Hematopoietic multipotent progenitor cell (in vitro differentiated cells): ENCODE measurements around the gene ESAM. TPM values are rescaled to one million over a fixed set of nuclear protein-coding genes. Genes with fewer than 3 reads are reported as not detected.

ENCODE experiments used
- DNase-seq, 3 donors: peaks; one replicate each; pipeline ENCODE4 v3.0.0-alpha.2; 2011 to 2015; ENCODE audit warnings: low read depth in 2 of 3, low spot score in 2 of 3
- total RNA-seq: library from RNA; depleted of rRNA; stranded (reverse); fragments of >200 nt; gene quantifications from one replicate; pipeline ENCODE4 v1.2.3, GENCODE V29; 2012

Gene ESAM, protein sequence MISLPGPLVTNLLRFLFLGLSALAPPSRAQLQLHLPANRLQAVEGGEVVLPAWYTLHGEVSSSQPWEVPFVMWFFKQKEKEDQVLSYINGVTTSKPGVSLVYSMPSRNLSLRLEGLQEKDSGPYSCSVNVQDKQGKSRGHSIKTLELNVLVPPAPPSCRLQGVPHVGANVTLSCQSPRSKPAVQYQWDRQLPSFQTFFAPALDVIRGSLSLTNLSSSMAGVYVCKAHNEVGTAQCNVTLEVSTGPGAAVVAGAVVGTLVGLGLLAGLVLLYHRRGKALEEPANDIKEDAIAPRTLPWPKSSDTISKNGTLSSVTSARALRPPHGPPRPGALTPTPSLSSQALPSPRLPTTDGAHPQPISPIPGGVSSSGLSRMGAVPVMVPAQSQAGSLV
- total RNA-seq: 5.4 TPM

- DNase-seq: peak in 2 of 3 donors; percentile 55 to 57
Measured at GRCh38 chr11:124762105-124762623, at the start of gene ESAM. TSS of gene ESAM (minus strand) at chr11:124762290. CDS start at chr11:124762154, 136 bp downstream.

DNA sequence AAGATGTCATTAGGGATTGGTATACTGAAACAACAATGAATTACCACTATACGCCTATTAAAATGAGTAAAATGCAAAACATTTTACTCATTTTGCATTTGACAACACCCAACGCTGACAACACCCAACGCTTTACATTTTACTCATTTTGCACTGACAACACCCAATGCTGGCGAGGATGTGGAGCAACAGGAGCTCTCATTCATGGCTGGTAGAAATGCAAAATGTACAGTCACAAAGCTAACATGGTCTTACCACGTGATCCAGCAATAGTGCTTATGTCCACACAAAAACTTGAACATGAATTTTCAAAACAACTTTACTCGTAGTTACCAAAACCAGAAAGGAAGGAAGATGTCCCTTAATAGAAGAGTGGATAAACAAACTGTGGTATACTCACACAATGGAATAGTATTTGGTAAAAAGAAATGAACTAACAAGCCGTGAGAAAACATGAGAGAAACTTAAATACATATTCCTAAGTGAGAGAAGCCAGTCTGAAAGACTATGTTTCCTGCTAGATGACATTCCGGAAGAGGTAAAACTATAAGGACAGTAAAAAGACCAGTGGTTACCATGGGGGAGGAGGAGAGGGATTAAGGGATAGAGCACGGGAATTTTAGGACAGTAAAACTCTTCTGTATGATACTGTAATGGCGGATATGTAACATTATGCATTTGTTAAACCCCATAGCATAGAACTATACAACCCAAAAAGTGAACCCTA lies 49.5 kb upstream of the ESAM start:
- DNase-seq: no peak

- DNase-seq: no peak
Measured at GRCh38 chr11:124807660-124808270, 45.7 kb upstream of the ESAM start.

DNA sequence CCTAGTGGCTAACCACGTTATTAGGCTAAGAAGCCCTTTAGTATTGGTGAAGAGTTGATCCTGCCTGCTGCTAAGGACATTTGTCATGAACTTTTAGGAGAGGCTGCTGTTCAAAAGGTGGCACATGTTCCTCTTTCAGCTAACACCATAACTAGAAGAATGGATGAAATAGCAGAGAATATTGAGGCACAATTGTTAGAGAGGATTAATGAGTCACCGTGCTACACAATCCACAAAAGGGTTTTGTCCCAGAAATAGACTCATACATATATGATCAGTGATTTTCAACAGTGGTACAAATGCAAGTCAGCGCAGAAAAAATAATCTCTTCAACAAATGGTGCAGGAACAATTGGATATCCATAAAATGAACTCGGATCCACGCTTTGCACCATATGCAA lies 45.1 kb upstream of the ESAM start:
- no peak for DNase-seq

DNA sequence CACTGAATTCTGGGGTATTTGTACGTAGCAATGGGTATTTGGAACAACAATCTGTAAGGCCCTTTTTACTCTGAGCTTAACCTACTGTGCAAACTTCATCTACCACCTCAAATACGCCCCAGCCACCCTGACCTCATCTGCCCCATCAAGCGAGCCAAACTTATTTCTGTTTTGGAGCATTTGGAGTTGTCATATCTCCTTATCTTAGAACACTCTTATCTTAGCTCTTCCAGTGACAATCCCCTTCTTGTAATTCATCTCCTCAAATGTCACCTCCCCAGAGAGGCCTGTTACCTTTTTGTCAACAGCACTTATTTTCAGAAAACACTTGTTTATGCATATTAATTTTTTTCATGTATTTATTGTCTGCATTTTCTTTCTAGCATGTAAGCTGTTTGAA lies 42.8 kb upstream of the ESAM start:
- no peak for DNase-seq

- DNase-seq: no peak
Measured at GRCh38 chr11:124801636-124802312, 39.7 kb upstream of the ESAM start.

DNA sequence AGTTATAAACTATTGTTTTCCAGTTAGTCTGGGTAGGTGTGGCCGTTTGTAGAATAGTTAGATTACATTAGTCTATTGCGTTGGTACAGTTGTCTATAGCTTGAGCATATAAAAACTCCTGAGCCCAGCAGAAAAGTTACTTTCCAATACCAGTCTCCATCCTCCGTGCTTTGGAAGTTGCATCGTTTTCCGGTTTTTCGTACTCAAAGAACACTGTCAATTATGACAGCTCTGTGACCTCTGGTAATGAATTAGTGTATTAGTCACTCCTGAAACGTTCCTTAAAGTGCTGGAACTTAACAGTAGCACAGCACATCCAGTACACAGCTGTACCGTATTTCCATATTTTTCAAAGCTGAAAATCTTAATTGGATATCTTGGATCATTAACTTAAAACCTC lies 38.9 kb upstream of the ESAM start:
- DNase-seq: peak in 1 of 3 donors; percentile 6

- peak; percentile 57 to 76 (median 74) for DNase-seq
Measured at GRCh38 chr11:124800226-124800929, 38.3 kb upstream of the ESAM start, which contains the start of gene MSANTD2. TSS of gene MSANTD2 (minus strand) at chr11:124800406. CDS start at chr11:124800380, 26 bp downstream.

GRCh38 chr11:124799348-124800225 lies 37.5 kb upstream of the ESAM start:
- peak; percentile 30 to 46 (median 40) for DNase-seq

DNA sequence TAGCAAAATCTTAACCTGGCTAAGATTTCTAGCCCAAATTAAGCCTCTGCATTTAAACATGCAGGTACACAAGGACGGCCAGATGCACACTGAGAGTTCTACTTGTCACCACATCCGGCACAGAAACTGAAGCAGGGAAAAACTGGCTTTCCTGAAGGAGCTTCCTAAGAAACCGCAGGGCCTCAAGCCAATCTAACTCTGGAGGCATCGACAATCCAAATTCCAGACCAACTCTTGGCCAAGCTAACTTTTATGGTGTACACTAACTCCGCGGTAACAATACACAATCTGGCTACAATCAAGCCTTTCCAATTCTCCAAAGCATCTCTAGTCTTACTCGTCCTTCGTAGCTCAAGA lies 36.9 kb upstream of the ESAM start:
- DNase-seq: peak in 1 of 3 donors; percentile 1

GRCh38 chr11:124796312-124796711 lies 34.2 kb upstream of the ESAM start:
- no peak for DNase-seq

- DNase-seq: peak; percentile 13 to 81 (median 53)
Measured at GRCh38 chr11:124793466-124794278, 31.6 kb upstream of the ESAM start.

- DNase-seq: no peak
Measured at GRCh38 chr11:124791626-124792341, 29.7 kb upstream of the ESAM start.

DNA sequence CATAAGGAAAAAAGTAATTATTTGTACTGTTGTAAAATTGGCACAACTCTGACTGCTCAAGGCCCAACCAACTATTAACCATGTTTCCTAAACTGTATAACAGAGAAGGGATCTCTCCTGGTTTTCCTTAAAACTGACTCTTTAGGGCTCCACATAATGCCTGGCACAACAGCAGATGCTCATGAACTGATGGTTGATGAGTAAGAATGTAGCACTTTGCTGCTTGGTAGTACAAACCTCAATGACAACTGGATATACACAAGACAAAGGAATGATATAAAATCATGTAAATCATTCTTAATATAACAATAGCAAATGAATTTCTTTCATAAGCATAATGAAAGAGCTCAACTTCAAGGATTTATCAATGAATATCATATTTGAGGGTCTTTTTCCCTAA lies 26.4 kb upstream of the ESAM start:
- no peak for DNase-seq

- no peak for DNase-seq
Measured at GRCh38 chr11:124784051-124784450, 22.0 kb upstream of the ESAM start.

- DNase-seq: no peak
Measured at GRCh38 chr11:124783002-124783401, 20.9 kb upstream of the ESAM start.

DNA sequence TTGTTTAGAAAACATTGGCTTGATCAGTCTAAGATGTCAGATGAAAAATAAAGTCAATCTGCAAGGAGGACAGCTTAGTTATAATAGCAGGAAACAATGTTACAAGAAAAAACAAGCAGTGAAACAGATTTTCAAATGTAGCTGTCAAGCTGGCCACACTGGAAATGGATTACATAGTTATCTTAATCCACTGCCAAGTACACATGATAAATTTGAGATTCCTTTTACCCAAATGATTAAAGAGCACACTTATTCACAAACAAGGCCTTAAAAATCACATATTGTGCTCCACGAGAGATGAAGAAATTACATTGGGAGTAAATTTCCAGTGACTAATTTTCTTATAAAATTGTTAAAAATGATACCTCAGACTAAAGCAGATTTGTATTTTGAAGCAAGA lies 17.5 kb upstream of the ESAM start:
- no peak for DNase-seq

GRCh38 chr11:124778281-124778680 lies 16.2 kb upstream of the ESAM start:
- no peak for DNase-seq
